GM18951 (cell line): ENCODE measurements around the gene RASGRP1.

Experiments
- POLR2A ChIP-seq: IDR thresholded peaks from 4 replicates; pipeline ENCODE4 v1.6.1; 2011; ENCODE audit warnings: mild to moderate bottlenecking; ENCODE audit not compliant: insufficient read length, insufficient read depth; ENCODE audit errors: extremely low read depth
- in situ Hi-C: fragments of 300-500 bp; cut with MboI; formaldehyde crosslinking; loops from one replicate; pipeline ENCODE4 v1.12.0; 2022; ENCODE audit warnings: low sequenced_read_pairs, mixed read lengths, inconsistent platforms; ENCODE audit not compliant: unreplicated experiment

RASGRP1 gene

GRCh38 chr15:38536201-38536676, 28.4 kb downstream of the RASGRP1 start:
- in situ Hi-C loops, result no loop called here
- TF ChIP-seq POLR2A, result no peak

GRCh38 chr15:38535491-38536200, 29.0 kb downstream of the RASGRP1 start:
- in situ Hi-C loops, result no loop called here
- TF ChIP-seq POLR2A, result no peak

- TF ChIP-seq POLR2A, result no peak
- in situ Hi-C loops, result no loop called here
Observed at GRCh38 chr15:38534691-38535090, 29.9 kb downstream of the RASGRP1 start.

GRCh38 chr15:38533926-38534325, 30.7 kb downstream of the RASGRP1 start:
- in situ Hi-C loops, result no loop called here
- TF ChIP-seq POLR2A, result no peak

- no peak for TF ChIP-seq POLR2A
- in situ Hi-C loops, result no loop called here
Observed at GRCh38 chr15:38533416-38533915, 31.1 kb downstream of the RASGRP1 start.

DNA sequence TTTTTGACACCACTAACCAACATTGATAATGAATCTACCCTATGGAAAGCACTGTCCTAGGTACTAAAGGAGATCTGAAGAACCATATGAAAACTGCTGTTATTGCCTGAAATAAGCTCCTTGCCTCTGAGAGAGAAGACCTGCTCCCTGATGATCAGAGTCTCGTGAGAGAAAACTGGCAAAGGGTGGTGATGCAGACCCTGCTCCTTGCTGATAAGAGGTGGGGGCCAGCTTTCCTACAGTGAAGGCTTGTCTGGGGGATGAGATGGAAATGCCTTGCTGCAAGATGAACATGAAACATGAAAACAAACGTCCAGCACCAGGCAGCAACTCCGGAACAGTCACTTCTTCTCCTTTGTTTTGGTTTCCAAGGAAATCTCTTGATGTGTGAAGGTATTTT, 31.9 kb downstream of the RASGRP1 start:
- TF ChIP-seq POLR2A, result no peak
- in situ Hi-C loops, result no loop called here

DNA sequence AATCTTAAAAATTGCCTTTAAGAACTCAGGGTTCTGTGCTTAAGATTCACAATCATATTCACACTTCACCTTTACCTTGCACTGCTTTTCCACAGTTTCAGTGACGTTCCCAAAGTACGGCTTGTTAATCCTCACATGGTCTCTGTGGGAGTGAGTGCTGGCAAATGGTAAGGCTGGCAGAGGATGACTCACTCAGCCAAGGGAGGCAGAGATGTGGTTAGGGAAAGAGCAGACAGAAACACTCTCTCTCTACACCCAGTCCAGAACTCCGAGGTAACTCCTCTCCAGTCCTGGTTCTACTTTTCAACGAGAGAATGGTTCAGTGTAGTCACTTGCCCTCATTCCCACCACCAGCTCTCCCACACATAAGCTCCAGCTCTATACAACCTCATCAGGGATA, 33.1 kb downstream of the RASGRP1 start:
- in situ Hi-C loops, result no loop called here
- no peak for TF ChIP-seq POLR2A

DNA sequence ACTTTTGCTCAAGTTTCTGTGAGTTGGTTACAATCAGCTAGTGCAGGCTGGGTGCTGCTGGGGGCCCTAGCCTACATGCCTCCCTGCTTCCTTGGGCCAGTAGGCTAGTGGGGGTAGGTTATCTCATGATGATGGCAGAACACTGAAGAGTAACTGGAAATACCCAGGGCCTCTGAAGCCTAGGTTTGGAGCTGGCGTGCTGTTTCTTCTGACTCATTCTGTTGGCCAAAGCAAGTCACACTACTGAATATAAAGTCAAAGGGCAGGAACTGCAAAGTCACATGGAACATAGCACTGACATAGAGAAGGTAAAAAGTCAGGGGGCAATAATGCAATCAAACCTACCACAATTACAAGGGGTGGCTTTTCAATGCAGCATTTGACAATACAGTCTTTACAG, 34.5 kb downstream of the RASGRP1 start:
- in situ Hi-C loops, result no loop called here
- TF ChIP-seq POLR2A, result no peak

DNA sequence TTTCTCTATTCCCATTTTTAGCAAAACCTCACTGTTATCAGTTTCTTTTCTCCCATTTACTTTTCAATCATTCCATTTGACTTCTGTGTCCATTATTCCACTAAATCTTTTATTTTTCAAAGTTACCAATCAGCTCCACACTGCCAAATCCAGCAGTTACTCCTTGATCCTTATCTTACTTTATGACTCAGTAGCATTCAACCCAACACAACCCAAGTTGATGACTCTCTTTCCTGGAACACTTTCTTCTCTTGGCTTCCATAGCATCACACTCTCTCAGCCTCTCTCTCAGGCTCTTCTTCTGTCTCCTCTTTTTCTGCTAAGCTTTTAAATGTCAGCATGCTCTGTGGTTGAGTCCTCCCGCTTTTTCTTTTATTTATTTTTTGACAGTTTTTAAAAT, 36.3 kb downstream of the RASGRP1 start:
- in situ Hi-C loops, result no loop called here
- TF ChIP-seq POLR2A, result no peak

GRCh38 chr15:38526158-38526557, 38.5 kb downstream of the RASGRP1 start:
- in situ Hi-C loops, result no loop called here
- TF ChIP-seq POLR2A, result no peak

GRCh38 chr15:38525489-38525888, 39.1 kb downstream of the RASGRP1 start:
- TF ChIP-seq POLR2A, result no peak
- in situ Hi-C loops, result no loop called here

- no peak for TF ChIP-seq POLR2A
- in situ Hi-C loops, result no loop called here
Observed at GRCh38 chr15:38524156-38524555, 40.5 kb downstream of the RASGRP1 start.

DNA sequence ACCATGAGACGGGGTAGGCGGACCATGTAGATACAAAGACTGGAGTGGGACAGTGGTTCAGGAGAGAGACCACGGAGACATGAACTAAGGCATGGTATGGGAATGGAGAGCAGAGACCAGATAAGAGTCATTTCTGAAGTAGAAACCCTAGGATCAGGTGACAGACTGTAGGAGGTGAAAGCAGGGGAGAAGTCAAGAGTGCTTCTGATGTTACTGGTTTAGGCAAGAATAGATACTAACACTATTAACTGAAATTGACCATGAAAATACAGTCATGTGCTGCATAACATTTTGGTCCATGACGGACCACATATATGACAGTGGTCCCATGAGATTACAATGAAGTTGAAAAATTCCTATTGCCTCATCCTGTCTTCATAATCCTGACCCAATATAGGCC, 41.7 kb downstream of the RASGRP1 start:
- TF ChIP-seq POLR2A, result no peak
- in situ Hi-C loops, result no loop called here

DNA sequence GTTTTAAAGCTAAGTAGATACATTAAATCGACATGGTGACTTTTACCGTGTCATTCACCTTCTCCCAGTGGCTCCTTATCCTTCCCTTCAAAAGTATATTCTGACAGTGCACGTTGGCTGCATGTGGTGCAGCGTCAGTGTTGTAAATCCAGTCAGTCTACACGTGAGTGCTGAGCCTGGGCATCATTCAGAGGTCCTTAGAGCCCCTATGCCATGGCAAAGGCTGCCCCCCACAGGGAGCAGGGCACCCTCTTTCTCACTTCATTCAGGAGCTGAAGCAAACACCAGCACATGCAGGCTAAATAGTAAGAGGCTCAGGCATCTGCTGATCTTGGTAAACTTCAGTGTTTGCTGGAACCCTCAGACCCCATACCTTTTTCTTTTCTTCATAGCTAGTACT, 43.3 kb downstream of the RASGRP1 start:
- in situ Hi-C loops, result no loop called here
- no peak for TF ChIP-seq POLR2A

DNA sequence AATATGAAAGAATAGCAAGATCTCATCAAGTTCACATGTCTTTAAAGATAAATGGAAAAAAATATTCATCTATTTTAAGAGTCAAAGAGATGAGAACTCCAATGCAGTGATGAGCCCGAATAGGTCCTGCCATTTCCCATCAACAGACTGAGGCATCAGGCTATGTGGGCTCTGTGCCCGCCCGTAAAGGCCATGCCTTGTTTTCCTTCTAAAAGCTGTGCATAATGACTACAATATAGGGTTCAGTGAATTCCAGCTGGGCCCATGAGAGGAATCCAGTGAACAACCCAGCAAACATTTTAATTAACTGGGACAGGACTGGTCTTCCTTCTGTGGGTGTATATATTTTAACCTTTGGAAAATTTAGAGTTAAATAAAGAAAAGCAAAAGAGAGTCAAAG, 44.6 kb downstream of the RASGRP1 start:
- in situ Hi-C loops, result no loop called here
- no peak for TF ChIP-seq POLR2A

DNA sequence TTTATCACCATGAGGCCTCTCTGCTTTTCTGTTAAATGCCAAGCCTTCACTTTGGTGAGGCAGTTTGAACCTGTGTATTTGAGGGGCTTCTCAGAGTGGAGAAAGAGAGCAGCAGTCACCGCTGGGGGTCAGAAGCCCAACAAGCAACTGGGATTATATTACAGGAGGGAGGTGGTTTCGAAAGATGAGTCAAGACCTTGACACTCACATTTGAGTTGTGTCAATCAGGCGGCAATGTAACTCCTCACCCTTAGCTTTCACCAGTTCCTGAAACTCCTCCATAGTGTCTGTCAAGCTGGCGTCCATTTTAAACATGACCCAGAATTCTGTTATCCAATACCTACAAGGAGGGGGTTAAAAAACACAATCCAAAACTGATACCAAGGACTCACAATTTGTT, 46.5 kb downstream of the RASGRP1 start:
- TF ChIP-seq POLR2A, result no peak
- in situ Hi-C loops, result no loop called here
